Neural progenitor cell (in vitro differentiated cells): ENCODE results near the gene LTBP3.

Experiments used
- EZH2 ChIP-seq: fragments of 200-600 bp; sonication (generic); IDR thresholded peaks from 2 replicates; pipeline ENCODE4 v1.6.1; 2017; ENCODE audit warnings: antibody characterized with exemption, mild to moderate bottlenecking, moderate library complexity
- TF ChIP-seq, protein P1 (sequence below): fragments of 200-600 bp; sonication (generic); IDR thresholded peaks from 2 replicates; pipeline ENCODE4 v1.5.1; 2017; ENCODE audit warnings: antibody characterized with exemption, mild to moderate bottlenecking

- TF ChIP-seq, protein P1, sequence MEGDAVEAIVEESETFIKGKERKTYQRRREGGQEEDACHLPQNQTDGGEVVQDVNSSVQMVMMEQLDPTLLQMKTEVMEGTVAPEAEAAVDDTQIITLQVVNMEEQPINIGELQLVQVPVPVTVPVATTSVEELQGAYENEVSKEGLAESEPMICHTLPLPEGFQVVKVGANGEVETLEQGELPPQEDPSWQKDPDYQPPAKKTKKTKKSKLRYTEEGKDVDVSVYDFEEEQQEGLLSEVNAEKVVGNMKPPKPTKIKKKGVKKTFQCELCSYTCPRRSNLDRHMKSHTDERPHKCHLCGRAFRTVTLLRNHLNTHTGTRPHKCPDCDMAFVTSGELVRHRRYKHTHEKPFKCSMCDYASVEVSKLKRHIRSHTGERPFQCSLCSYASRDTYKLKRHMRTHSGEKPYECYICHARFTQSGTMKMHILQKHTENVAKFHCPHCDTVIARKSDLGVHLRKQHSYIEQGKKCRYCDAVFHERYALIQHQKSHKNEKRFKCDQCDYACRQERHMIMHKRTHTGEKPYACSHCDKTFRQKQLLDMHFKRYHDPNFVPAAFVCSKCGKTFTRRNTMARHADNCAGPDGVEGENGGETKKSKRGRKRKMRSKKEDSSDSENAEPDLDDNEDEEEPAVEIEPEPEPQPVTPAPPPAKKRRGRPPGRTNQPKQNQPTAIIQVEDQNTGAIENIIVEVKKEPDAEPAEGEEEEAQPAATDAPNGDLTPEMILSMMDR, result no peak
- TF ChIP-seq EZH2, result no peak
Measured at GRCh38 chr11:65599216-65599954, 41.2 kb upstream of the LTBP3 start.
